H1 (cell line): ENCODE data around the gene BAK1. TPM values are rescaled to one million over a fixed set of nuclear protein-coding genes. Genes with fewer than 3 reads are reported as not detected.

Experiments
- CTCF ChIA-PET: fragments of 300-600 bp; sonication (Branson Sonifier 250); formaldehyde crosslinking; loops from one replicate; lab custom pipeline; 2021; ENCODE audit not compliant: partially characterized antibody; lab: Charles Lee
- POLR2A ChIA-PET: fragments of 300-600 bp; sonication (Branson Sonifier 250); formaldehyde crosslinking; loops from one replicate; lab custom pipeline; 2021; ENCODE audit warnings: inconsistent platforms; ENCODE audit not compliant: partially characterized antibody; lab: Charles Lee
- DNase-seq, 2 experiments: peaks; one replicate each; pipeline versions ENCODE4 v3.0.0 to v3.0.0-alpha.2; 2010 to 2022; ENCODE audit warnings: low spot score in 2 of 2, low read depth in 1 of 2, mixed read lengths in 1 of 2
- FAIRE-seq: peaks from 2 replicates; lab custom pipeline; 2011; peaks lifted over from hg19 to GRCh38; lab: Jason Lieb, UNC
- H2AFZ ChIP-seq: 2 replicates; pipeline ENCODE4 v1.8.1; 2012; ENCODE audit warnings: low read length, inconsistent platforms
- H2AK5ac ChIP-seq: 2 replicates; pipeline ENCODE4 v1.6.1; 2013; ENCODE audit warnings: low read depth, low read length
- H2BK120ac ChIP-seq: replicated peaks from 2 replicates; pipeline ENCODE3; 2013; ENCODE audit warnings: low read depth, low read length, inconsistent platforms
- H2BK12ac ChIP-seq: 2 replicates; pipeline ENCODE4 v1.6.1; 2013; ENCODE audit warnings: low read depth, low read length
- H2BK15ac ChIP-seq: 2 replicates; pipeline ENCODE4 v1.6.1; 2013; ENCODE audit warnings: low read length
- H2BK20ac ChIP-seq: 2 replicates; pipeline ENCODE4 v1.6.1; 2013; ENCODE audit warnings: low read length
- H2BK5ac ChIP-seq: 2 replicates; pipeline ENCODE4 v1.6.1; 2013; ENCODE audit warnings: low read depth, low read length
- H3K14ac ChIP-seq: 2 replicates; pipeline ENCODE4 v1.6.1; 2013; ENCODE audit warnings: inconsistent platforms; ENCODE audit not compliant: insufficient read length
- H3K18ac ChIP-seq: 2 replicates; pipeline ENCODE4 v1.6.1; 2013; ENCODE audit warnings: low read length; ENCODE audit errors: extremely low read depth
- H3K23ac ChIP-seq: 2 replicates; pipeline ENCODE4 v1.6.1; 2013; ENCODE audit warnings: inconsistent platforms; ENCODE audit not compliant: insufficient read length
- H3K23me2 ChIP-seq: 2 replicates; pipeline ENCODE4 v1.6.1; 2013; ENCODE audit warnings: low read depth, low read length
- H3K27ac ChIP-seq: 2 replicates; pipeline ENCODE4 v1.6.1; 2011; ENCODE audit warnings: low read depth, low read length, inconsistent platforms
- H3K27me3 ChIP-seq, 4 experiments: replicated peaks in 1 of 4; 1 replicate in 1 of 4; 2 replicates in 3 of 4; pipeline versions ENCODE4 v1.6.1 to v1.8.1; 2011 to 2013; ENCODE audit warnings: low read length in 3 of 4, mild to moderate bottlenecking in 3 of 4, inconsistent platforms in 2 of 4, mixed read lengths in 2 of 4, moderate library complexity in 1 of 4; ENCODE audit not compliant: control insufficient read depth in 3 of 4, insufficient read depth in 3 of 4; ENCODE audit errors: extremely low read depth in 1 of 4
- H3K36me3 ChIP-seq, 4 experiments: 2 replicates each; pipeline versions ENCODE4 v1.6.1 to v1.8.1; 2011 to 2013; ENCODE audit warnings: mild to moderate bottlenecking in 4 of 4, low read length in 3 of 4, moderate library complexity in 2 of 4, control low read depth in 1 of 4, inconsistent platforms in 1 of 4; ENCODE audit not compliant: insufficient read depth in 4 of 4, control insufficient read depth in 2 of 4
- H3K4ac ChIP-seq: replicated peaks from 2 replicates; pipeline ENCODE3; 2013; ENCODE audit warnings: low read length, low read depth, mixed read lengths, inconsistent platforms; ENCODE audit not compliant: insufficient read length
- H3K4me1 ChIP-seq, 4 experiments: replicated peaks in 1 of 4; 1 replicate in 1 of 4; 2 replicates in 3 of 4; pipeline versions ENCODE4 v1.6.1 to v1.8.1; 2011 to 2013; ENCODE audit warnings: low read length in 3 of 4, inconsistent platforms in 2 of 4, mixed read lengths in 1 of 4; ENCODE audit not compliant: insufficient read depth in 4 of 4, control insufficient read depth in 3 of 4
- H3K4me2 ChIP-seq, 2 experiments: 2 replicates each; pipeline versions ENCODE4 v1.6.1 to v1.8.1; 2011 to 2013; ENCODE audit warnings: low read depth in 2 of 2, low read length in 2 of 2, control low read depth in 1 of 2, inconsistent platforms in 1 of 2, mild to moderate bottlenecking in 1 of 2; ENCODE audit not compliant: insufficient read depth in 1 of 2
- H3K4me3 ChIP-seq, 4 experiments: fragments of 200-600, 300-600 bp in 1 of 4; sonication (generic), shearing (Covaris generic), sonication (Bioruptor Twin) in 1 of 4; 2 replicates each; pipeline versions ENCODE4 v1.5.1 to v1.8.1; 2011 to 2016; ENCODE audit warnings: low read length in 4 of 4, low read depth in 3 of 4, control low read depth in 2 of 4, inconsistent platforms in 2 of 4, mild to moderate bottlenecking in 2 of 4, mixed read lengths in 1 of 4, moderate library complexity in 1 of 4; ENCODE audit not compliant: insufficient read depth in 2 of 4; ENCODE audit errors: extremely low read depth in 1 of 4
- H3K56ac ChIP-seq: replicated peaks from 2 replicates; pipeline ENCODE3; 2013; ENCODE audit warnings: low read depth, mild to moderate bottlenecking, mixed read lengths, low read length, inconsistent platforms; ENCODE audit not compliant: insufficient read length
- H3K79me1 ChIP-seq: 2 replicates; pipeline ENCODE4 v1.6.1; 2013; ENCODE audit warnings: low read depth, low read length, control low read depth
- H3K79me2 ChIP-seq, 2 experiments: 2 replicates each; pipeline versions ENCODE4 v1.6.1 to v1.8.1; 2012 to 2013; ENCODE audit warnings: low read length in 2 of 2, mild to moderate bottlenecking in 2 of 2, inconsistent platforms in 1 of 2; ENCODE audit not compliant: insufficient read depth in 2 of 2, control insufficient read depth in 1 of 2
- H3K9ac ChIP-seq, 4 experiments: replicated peaks in 1 of 4; 1 replicate in 1 of 4; 2 replicates in 3 of 4; pipeline versions ENCODE4 v1.6.1 to v1.8.1; 2011 to 2013; ENCODE audit warnings: low read depth in 3 of 4, low read length in 3 of 4, control low read depth in 2 of 4, mild to moderate bottlenecking in 2 of 4, moderate library complexity in 2 of 4, inconsistent platforms in 1 of 4; ENCODE audit errors: extremely low read depth in 1 of 4
- H3K9me3 ChIP-seq, 2 experiments: 2 replicates each; pipeline versions ENCODE4 v1.6.1 to v1.8.1; 2012 to 2013; ENCODE audit warnings: mild to moderate bottlenecking in 2 of 2, moderate library complexity in 2 of 2, control low read depth in 1 of 2, inconsistent platforms in 1 of 2, low read depth in 1 of 2, low read length in 1 of 2, mixed read lengths in 1 of 2; ENCODE audit not compliant: insufficient read depth in 2 of 2
- H4K20me1 ChIP-seq, 2 experiments: replicated peaks in 1 of 2; 2 replicates each; pipeline versions ENCODE3 to v1.8.1; 2011 to 2013; ENCODE audit warnings: inconsistent platforms in 2 of 2, low read length in 2 of 2, mild to moderate bottlenecking in 1 of 2; ENCODE audit not compliant: insufficient read depth in 2 of 2, control insufficient read depth in 1 of 2
- H4K5ac ChIP-seq: 2 replicates; pipeline ENCODE4 v1.6.1; 2013; ENCODE audit warnings: low read length, low read depth, mixed read lengths, inconsistent platforms; ENCODE audit not compliant: insufficient read length
- H4K8ac ChIP-seq: 2 replicates; pipeline ENCODE4 v1.8.0; 2013; ENCODE audit warnings: mild to moderate bottlenecking, moderate library complexity, low read length, inconsistent platforms; ENCODE audit not compliant: insufficient read depth; ENCODE audit errors: extremely low read depth
- H4K91ac ChIP-seq: replicated peaks from 2 replicates; pipeline ENCODE3; 2013; ENCODE audit warnings: low read length, mixed read lengths, inconsistent platforms; ENCODE audit not compliant: insufficient read length
- SP4 ChIP-seq: IDR thresholded peaks from 2 replicates; pipeline ENCODE4 v1.6.1; 2012; ENCODE audit warnings: low read length, inconsistent platforms
- WGBS, 2 experiments: shearing (Covaris generic) in 1 of 2; methylation state at CpG; one replicate each; pipeline versions ENCODE4 v1.1.6 to v1.1.7; 2013 to 2015; ENCODE audit warnings: low lambda C conversion rate in 2 of 2, mixed read lengths in 2 of 2, inconsistent platforms in 1 of 2, low coverage in 1 of 2, missing lambda C conversion rate in 1 of 2; ENCODE audit not compliant: insufficient replicate concordance in 2 of 2, insufficient coverage in 1 of 2, insufficient read length in 1 of 2; ENCODE audit errors: extremely low coverage in 1 of 2, missing lambda C conversion rate in 1 of 2; 5-methylcytosine and 5-hydroxymethylcytosine counted together
- polyA plus RNA-seq, 7 experiments: library from polyadenylated mRNA; depleted of rRNA in 3 of 7; stranded (reverse) in 5 of 7; unstranded in 2 of 7; fragments of >200 nt in 5 of 7; fragments of 200-250 nt in 2 of 7; gene quantifications; 1 replicate in 5 of 7; 2 replicates in 1 of 7; 4 replicates in 1 of 7; pipeline versions ENCODE4 v1.2.1 to v1.2.3, GENCODE V29; 2011 to 2013; ENCODE audit warnings: missing spikeins in 2 of 7, mixed read lengths in 2 of 7
- total RNA-seq: library from RNA; stranded (reverse); fragmentation: NEBNext Ultra II Directional; extraction: Animal tissue kit (Norgen Biotek cat#: 25700); gene quantifications from 2 replicates; pipeline ENCODE4 v1.2.1, GENCODE V29; 2021

BAK1 gene
- total and polyA plus RNA-seq, 2 of the 8 experiments (the other 6 are each of a cell fraction or from before 2014, with no cell fraction given): 43.3 to 43.4 TPM

GRCh38 chr6:33566182-33567084 is 13.6 kb downstream of the BAK1 start:
- TF ChIP-seq SP4: no peak
- TF ChIP-seq, all 59 proteins: peak for 0
- no peaks in the 10 kb centered on the region for H3K79me1 ChIP-seq
- no peaks in the 10 kb centered on the region for H3K36me3 ChIP-seq
- H4K8ac ChIP-seq: no peak overlapping the region
- H2AK5ac ChIP-seq: no peak overlapping the region
- no peak overlapping the region for H3K27ac ChIP-seq
- no peak overlapping the region for H2BK15ac ChIP-seq
- no peaks in the 10 kb centered on the region for H3K79me2 ChIP-seq
- 80% methylated on average over 7 of the region's 11 CpGs; no CpG with 5 or more reads in 1 of the 2 experiments for WGBS, 2 experiments
- no peak overlapping the region for H2BK120ac ChIP-seq
- H3K4me1 ChIP-seq: peaks cover 0 to under 1% (median under 1%) of the 10 kb centered on the region in 4 experiments; a peak in 3 of 7 replicates
- H3K14ac ChIP-seq: no peak overlapping the region
- no peak overlapping the region for H3K18ac ChIP-seq
- no peak overlapping the region for H3K4me3 ChIP-seq
- H4K91ac ChIP-seq: no peak overlapping the region
- H3K27me3 ChIP-seq: no peaks in the 10 kb centered on the region
- H3K9ac ChIP-seq: no peak overlapping the region
- H3K9me3 ChIP-seq: no peaks in the 10 kb centered on the region
- no peak overlapping the region for H3K56ac ChIP-seq
- H3K23me2 ChIP-seq: peaks cover 6% of the 10 kb centered on the region; the same call in 1 of the 2 replicates
- no peak overlapping the region for H2BK5ac ChIP-seq
- no peak overlapping the region for H2BK20ac ChIP-seq
- POLR2A ChIA-PET: no interaction called here
- FAIRE-seq (no peak), DNase-seq (no peak)
- no peak overlapping the region for H2AFZ ChIP-seq
- H4K20me1 ChIP-seq: no peaks in the 10 kb centered on the region
- H3K23ac ChIP-seq: no peak overlapping the region
- no peak overlapping the region for H2BK12ac ChIP-seq
- no peak overlapping the region for H4K5ac ChIP-seq
- no peak overlapping the region for H3K4ac ChIP-seq
- H3K4me2 ChIP-seq: no peak overlapping the region
- CTCF ChIA-PET: interaction anchor here (0.8 to 5.0 kb wide), 3 partner anchors 12 to 137 kb away, joined by 3 to 21 read pairs (median 6); partner anchors contain the start of gene BAK1
